T-cell (primary cell): ENCODE measurements around the gene WDR19. TPM values are rescaled to one million over a fixed set of nuclear protein-coding genes. Genes with fewer than 3 reads are reported as not detected.

Source experiments
- ATAC-seq, 4 experiments: fragments of 200-7000 bp in 3 of 4; fragments of 150-1000 bp in 1 of 4; cut with Tn5 transposase; replicated peaks in 1 of 4; 1 replicate in 3 of 4; 2 replicates in 1 of 4; pipeline ENCODE4 v1.10.0; 2021; ENCODE audit warnings: moderate library complexity in 3 of 4, mild to moderate bottlenecking in 2 of 4, moderate number of reproducible peaks in 1 of 4
- CTCF ChIA-PET, 2 donors: fragments of 300-600 bp; sonication (Branson Sonifier 250); formaldehyde crosslinking; loops; one replicate each; lab custom pipeline; 2022; ENCODE audit warnings: antibody characterized with exemption in 2 of 2; lab: Charles Lee
- POLR2A ChIA-PET, 2 donors: fragments of 300-600 bp; sonication (Branson Sonifier 250); formaldehyde crosslinking; loops; one replicate each; lab custom pipeline; 2022; ENCODE audit warnings: antibody characterized with exemption in 2 of 2; lab: Charles Lee
- DNase-seq, 35 experiments: peaks; one replicate each; pipeline versions ENCODE4 v3.0.0 to v3.0.0-alpha.2; 2013 to 2023
- H3K27ac ChIP-seq: one replicate; pipeline ENCODE4 v1.5.1; 2013; ENCODE audit warnings: low read length
- H3K27me3 ChIP-seq, 2 experiments: replicated peaks in 1 of 2; 1 replicate in 1 of 2; 2 replicates in 1 of 2; pipeline versions ENCODE4 v1.6.1 to v1.7.0; 2013; ENCODE audit warnings: low read length in 1 of 2, mixed read lengths in 1 of 2; ENCODE audit not compliant: control insufficient read depth in 2 of 2, insufficient read depth in 2 of 2; ENCODE audit errors: extremely low read depth in 1 of 2
- H3K36me3 ChIP-seq, 2 donors: 1 replicate in 1 of 2; 2 replicates in 1 of 2; pipeline versions ENCODE4 v1.6.1 to v1.7.0; 2013; ENCODE audit warnings: low read length in 1 of 2; ENCODE audit not compliant: control insufficient read depth in 2 of 2, insufficient read depth in 1 of 2; ENCODE audit errors: extremely low read depth in 1 of 2
- H3K4me1 ChIP-seq, 2 experiments: 1 replicate in 1 of 2; 2 replicates in 1 of 2; pipeline versions ENCODE4 v1.6.1 to v1.7.0; 2013; ENCODE audit warnings: low read length in 2 of 2, mixed read lengths in 1 of 2; ENCODE audit not compliant: insufficient read depth in 2 of 2, control insufficient read depth in 1 of 2; ENCODE audit errors: extremely low read depth in 1 of 2
- H3K4me3 ChIP-seq, 2 donors: 1 replicate in 1 of 2; 2 replicates in 1 of 2; pipeline versions ENCODE4 v1.5.1 to v1.7.0; 2013; ENCODE audit warnings: mild to moderate bottlenecking in 2 of 2, low read length in 1 of 2, moderate library complexity in 1 of 2; ENCODE audit not compliant: control insufficient read depth in 1 of 2; ENCODE audit errors: extremely low read depth in 1 of 2
- H3K9me3 ChIP-seq: 2 replicates; pipeline ENCODE4 v1.7.0; 2013
- H3K27ac Mint-ChIP-seq, 2 donors: one replicate each; pipeline ENCODE4 v1.8.0; 2020 to 2021; ENCODE audit warnings: mild to moderate bottlenecking in 2 of 2, mixed read lengths in 2 of 2
- H3K27me3 Mint-ChIP-seq, 2 donors: one replicate each; pipeline ENCODE4 v1.8.0; 2021 to 2022; ENCODE audit warnings: mixed read lengths in 2 of 2
- H3K36me3 Mint-ChIP-seq: one replicate; pipeline ENCODE4 v1.8.0; 2021; ENCODE audit warnings: mixed read lengths
- H3K4me1 Mint-ChIP-seq, 3 donors: one replicate each; pipeline ENCODE4 v1.8.0; 2020 to 2022; ENCODE audit warnings: mixed read lengths in 3 of 3, mild to moderate bottlenecking in 1 of 3
- H3K4me3 Mint-ChIP-seq, 3 donors: one replicate each; pipeline ENCODE4 v1.8.0; 2020 to 2022; ENCODE audit warnings: mild to moderate bottlenecking in 3 of 3, mixed read lengths in 3 of 3, moderate library complexity in 3 of 3
- H3K9me3 Mint-ChIP-seq, 3 donors: one replicate each; pipeline ENCODE4 v1.8.0; 2020 to 2022; ENCODE audit warnings: mixed read lengths in 3 of 3
- WGBS: methylation state at CpG from one replicate; pipeline ENCODE4 v1.1.5; 2013; ENCODE audit warnings: missing lambda C conversion rate; ENCODE audit not compliant: insufficient coverage; 5-methylcytosine and 5-hydroxymethylcytosine counted together
- total RNA-seq, 35 experiments: library from RNA in 6 of 35; stranded (reverse) in 6 of 35; fragments of 120-200 nt in 1 of 35; gene quantifications; one replicate each; pipeline versions ENCODE4 v1.2.1 to v1.2.4 and lab custom pipeline; 2013 to 2026

WDR19 gene
- total RNA-seq, 5 donors from 2014 or later (not counting 1 experiment from before 2014, with no cell fraction given): 17.4 to 39.9 (median 28.0) TPM

- H3K4me3 Mint-ChIP-seq: no peak overlapping the region
- H3K4me1 Mint-ChIP-seq: no peaks in the 10 kb centered on the region
- H3K27me3 ChIP-seq: peaks cover 0 to 4% of the 10 kb centered on the region in 2 experiments
- ChIA-PET POLR2A (no interaction called here), CTCF (no interaction called here)
- H3K36me3 Mint-ChIP-seq: no peaks in the 10 kb centered on the region
- ATAC-seq (no peak), DNase-seq (no peak)
- H3K27ac ChIP-seq: no peak overlapping the region
- no peaks in the 10 kb centered on the region for H3K9me3 ChIP-seq
- H3K9me3 Mint-ChIP-seq: no peaks in the 10 kb centered on the region
- no CpG with 5 or more reads among the region's 2 CpGs for WGBS
- H3K4me1 ChIP-seq: no peaks in the 10 kb centered on the region
- H3K27me3 Mint-ChIP-seq: no peaks in the 10 kb centered on the region
- no peak overlapping the region for H3K27ac Mint-ChIP-seq
- H3K36me3 ChIP-seq: no peaks in the 10 kb centered on the region
- no peak overlapping the region for H3K4me3 ChIP-seq
Measured at GRCh38 chr4:39157520-39157919, 24.8 kb upstream of the WDR19 start.

- no peak overlapping the region for H3K27ac Mint-ChIP-seq
- peaks cover 0 to 7% (median 3%) of the 10 kb centered on the region in 3 donors for H3K4me1 Mint-ChIP-seq
- peaks cover 4 to 12% of the 10 kb centered on the region in 2 donors for H3K27me3 Mint-ChIP-seq
- ChIA-PET CTCF (interaction anchor here in 1 of 2 donors (0.6 kb wide), 1 partner anchor 34 kb away, joined by 3 read pairs; no protein-coding TSS in a partner anchor), POLR2A (no interaction called here)
- Histone ChIP-seq H3K27ac (no peak overlapping the region), H3K27me3 (peaks cover 0 to 7% of the 10 kb centered on the region in 2 experiments), H3K9me3 (no peaks in the 10 kb centered on the region), H3K4me1 (no peaks in the 10 kb centered on the region), H3K4me3 (no peak overlapping the region), H3K36me3 (no peaks in the 10 kb centered on the region)
- ATAC-seq (no peak), DNase-seq (no peak)
- H3K36me3 Mint-ChIP-seq: no peaks in the 10 kb centered on the region
- 74% methylated on average over 3 of the region's 3 CpGs for WGBS
- H3K4me3 Mint-ChIP-seq: no peak overlapping the region
- H3K9me3 Mint-ChIP-seq: peaks cover 4 to 6% (median 5%) of the 10 kb centered on the region in 3 donors
Measured at GRCh38 chr4:39166177-39166576, 16.2 kb upstream of the WDR19 start.

- no peak for ATAC-seq
Measured at GRCh38 chr4:39166669-39167068, 15.7 kb upstream of the WDR19 start.

GRCh38 chr4:39169426-39169825 lies 12.9 kb upstream of the WDR19 start:
- Histone ChIP-seq H3K27ac (no peak overlapping the region), H3K4me3 (no peak overlapping the region), H3K36me3 (no peaks in the 10 kb centered on the region), H3K4me1 (no peaks in the 10 kb centered on the region), H3K9me3 (no peaks in the 10 kb centered on the region), H3K27me3 (peaks cover 0 to 3% of the 10 kb centered on the region in 2 experiments)
- H3K27ac Mint-ChIP-seq: no peak overlapping the region
- H3K36me3 Mint-ChIP-seq: no peaks in the 10 kb centered on the region
- H3K27me3 Mint-ChIP-seq: peaks cover 2 to 9% of the 10 kb centered on the region in 2 donors
- H3K4me3 Mint-ChIP-seq: no peak overlapping the region
- H3K4me1 Mint-ChIP-seq: peaks cover 0 to 7% (median 3%) of the 10 kb centered on the region in 3 donors
- DNase-seq (no peak), ATAC-seq (no peak)
- ChIA-PET POLR2A (no interaction called here), CTCF (no interaction called here)
- WGBS: 47% methylated on average over 2 of the region's 3 CpGs
- peaks cover 4 to 6% (median 5%) of the 10 kb centered on the region in 3 donors for H3K9me3 Mint-ChIP-seq

More at GRCh38 chr4:39166669-39167068, 15.7 kb upstream of the WDR19 start:
- Mint-ChIP-seq H3K36me3 (no peaks in the 10 kb centered on the region), H3K4me3 (no peak overlapping the region), H3K9me3 (peaks cover 4 to 6% (median 5%) of the 10 kb centered on the region in 3 donors), H3K27me3 (peaks cover 4 to 12% of the 10 kb centered on the region in 2 donors), H3K27ac (no peak overlapping the region), H3K4me1 (peaks cover 0 to 7% (median 3%) of the 10 kb centered on the region in 3 donors)
- no peaks in the 10 kb centered on the region for H3K9me3 ChIP-seq
- ChIA-PET POLR2A (interaction anchor here in 1 of 2 donors (0.6 kb wide), 1 partner anchor 13 kb away, joined by 3 read pairs; no protein-coding TSS in a partner anchor), CTCF (no interaction called here)
- H3K4me1 ChIP-seq: no peaks in the 10 kb centered on the region
- peaks cover 0 to 3% of the 10 kb centered on the region in 2 experiments for H3K27me3 ChIP-seq
- no peaks in the 10 kb centered on the region for H3K36me3 ChIP-seq
- 98% methylated on average over 5 of the region's 7 CpGs for WGBS
- H3K4me3 ChIP-seq: no peak overlapping the region
- no peak overlapping the region for H3K27ac ChIP-seq
- DNase-seq: no peak

GRCh38 chr4:39170301-39170700 lies 12.0 kb upstream of the WDR19 start:
- Histone ChIP-seq H3K9me3 (no peaks in the 10 kb centered on the region), H3K4me1 (no peaks in the 10 kb centered on the region), H3K27me3 (peaks cover 0 to 3% of the 10 kb centered on the region in 2 experiments), H3K36me3 (no peaks in the 10 kb centered on the region), H3K4me3 (no peak overlapping the region), H3K27ac (no peak overlapping the region)
- H3K27me3 Mint-ChIP-seq: peaks cover 2 to 9% of the 10 kb centered on the region in 2 donors
- peaks cover 0 to 7% (median 3%) of the 10 kb centered on the region in 3 donors for H3K4me1 Mint-ChIP-seq
- H3K9me3 Mint-ChIP-seq: peaks cover 4 to 6% (median 5%) of the 10 kb centered on the region in 3 donors
- no peak overlapping the region for H3K27ac Mint-ChIP-seq
- ChIA-PET CTCF (no interaction called here), POLR2A (no interaction called here)
- H3K4me3 Mint-ChIP-seq: no peak overlapping the region
- ATAC-seq (no peak), DNase-seq (no peak)
- no peaks in the 10 kb centered on the region for H3K36me3 Mint-ChIP-seq
- WGBS: 97% methylated on average over 9 of the region's 12 CpGs

GRCh38 chr4:39178706-39179105 lies 3.6 kb upstream of the WDR19 start:
- no peaks in the 10 kb centered on the region for H3K36me3 Mint-ChIP-seq
- POLR2A ChIA-PET: no interaction called here
- no peak overlapping the region for H3K27ac Mint-ChIP-seq
- ATAC-seq (no peak), DNase-seq (no peak)
- Histone ChIP-seq H3K4me3 (no peak overlapping the region), H3K36me3 (no peaks in the 10 kb centered on the region), H3K27me3 (no peaks in the 10 kb centered on the region), H3K9me3 (no peaks in the 10 kb centered on the region), H3K4me1 (peaks cover 5 to 9% of the 10 kb centered on the region in 2 experiments), H3K27ac (no peak overlapping the region)
- no peak overlapping the region for H3K4me3 Mint-ChIP-seq
- H3K9me3 Mint-ChIP-seq: no peaks in the 10 kb centered on the region
- CTCF ChIA-PET: no interaction called here
- peaks cover 0 to 14% of the 10 kb centered on the region in 2 donors for H3K27me3 Mint-ChIP-seq
- peaks cover 0 to 11% (median 6%) of the 10 kb centered on the region in 3 donors for H3K4me1 Mint-ChIP-seq
